Endothelial cell (in vitro differentiated cells): Measurements from ENCODE around the gene USP25. TPM values are rescaled to one million over a fixed set of nuclear protein-coding genes. Genes with fewer than 3 reads are reported as not detected.

Experiments
- DNase-seq: peaks from one replicate; pipeline ENCODE4 v3.0.0; 2021; ENCODE audit warnings: low spot score
- H3K27ac Mint-ChIP-seq: one replicate; pipeline ENCODE4 v1.8.0; 2021; ENCODE audit warnings: mixed read lengths, inconsistent platforms; ENCODE audit not compliant: unreplicated experiment
- H3K27me3 Mint-ChIP-seq: one replicate; pipeline ENCODE4 v1.8.0; 2021; ENCODE audit warnings: mild to moderate bottlenecking, moderate library complexity, mixed read lengths, inconsistent platforms; ENCODE audit not compliant: unreplicated experiment
- H3K36me3 Mint-ChIP-seq: one replicate; pipeline ENCODE4 v1.8.0; 2021; ENCODE audit warnings: mild to moderate bottlenecking, low read depth, mixed read lengths, inconsistent platforms; ENCODE audit not compliant: unreplicated experiment
- H3K4me1 Mint-ChIP-seq: one replicate; pipeline ENCODE4 v1.8.0; 2021; ENCODE audit warnings: mild to moderate bottlenecking, mixed read lengths, inconsistent platforms; ENCODE audit not compliant: unreplicated experiment
- H3K4me3 Mint-ChIP-seq: one replicate; pipeline ENCODE4 v1.8.0; 2021; ENCODE audit warnings: mild to moderate bottlenecking, mixed read lengths, inconsistent platforms; ENCODE audit not compliant: unreplicated experiment
- H3K9me3 Mint-ChIP-seq: one replicate; pipeline ENCODE4 v1.8.0; 2021; ENCODE audit warnings: mixed read lengths, inconsistent platforms; ENCODE audit not compliant: unreplicated experiment
- CTCF ChIP-seq: fragments of 200-600 bp; sonication (generic); IDR thresholded peaks from one replicate; pipeline ENCODE4 v1.5.0; 2021; ENCODE audit warnings: antibody characterized with exemption; ENCODE audit not compliant: unreplicated experiment
- total RNA-seq: library from RNA; stranded (reverse); fragmentation: NEBNext Ultra II Directional; extraction: Animal tissue kit (Norgen Biotek cat#: 25700); gene quantifications from one replicate; pipeline ENCODE4 v1.2.1, GENCODE V29; 2021; ENCODE audit not compliant: unreplicated experiment

USP25 gene
- total RNA-seq, 1 donor from 2014 or later, result 38.0 TPM

DNA sequence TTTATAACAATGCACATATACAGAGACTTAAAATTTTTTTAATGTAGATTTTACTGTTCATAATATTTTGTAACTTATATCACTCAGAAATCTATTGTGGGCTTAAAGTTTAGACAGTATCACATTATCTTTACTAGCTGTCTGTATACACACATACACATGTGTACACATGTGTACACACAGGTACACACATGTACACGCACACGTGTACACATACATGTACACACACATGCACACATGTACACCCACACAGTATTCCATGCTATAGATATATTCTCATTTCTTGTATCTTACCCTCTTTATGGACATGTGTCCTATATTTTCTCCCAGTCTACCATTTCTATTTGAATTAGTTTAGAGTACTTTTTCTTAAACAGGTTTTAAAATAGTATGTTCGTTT is 123.3 kb downstream of the USP25 start:
- no peaks in the 10 kb centered on the region for H3K9me3 Mint-ChIP-seq
- peaks cover 9% of the 10 kb centered on the region for H3K4me1 Mint-ChIP-seq
- H3K27me3 Mint-ChIP-seq, result no peaks in the 10 kb centered on the region
- no peak overlapping the region for H3K27ac Mint-ChIP-seq
- H3K4me3 Mint-ChIP-seq, result no peak overlapping the region
- no peaks in the 10 kb centered on the region for H3K36me3 Mint-ChIP-seq
- no peak for DNase-seq
- TF ChIP-seq CTCF, result no peak

GRCh38 chr21:15856813-15857212 is 127.0 kb downstream of the USP25 start:
- H3K36me3 Mint-ChIP-seq, result no peaks in the 10 kb centered on the region
- H3K27ac Mint-ChIP-seq, result no peak overlapping the region

GRCh38 chr21:15857740-15858139 is 128.0 kb downstream of the USP25 start:
- no peaks in the 10 kb centered on the region for H3K27me3 Mint-ChIP-seq
- no peaks in the 10 kb centered on the region for H3K9me3 Mint-ChIP-seq
- no peak overlapping the region for H3K27ac Mint-ChIP-seq
- H3K4me1 Mint-ChIP-seq, result no peaks in the 10 kb centered on the region
- no peak for TF ChIP-seq CTCF
- no peaks in the 10 kb centered on the region for H3K36me3 Mint-ChIP-seq
- no peak for DNase-seq
- no peak overlapping the region for H3K4me3 Mint-ChIP-seq

More at GRCh38 chr21:15856813-15857212, 127.0 kb downstream of the USP25 start:
- Mint-ChIP-seq H3K27me3 (no peaks in the 10 kb centered on the region), H3K4me3 (no peak overlapping the region), H3K4me1 (peaks cover 5% of the 10 kb centered on the region), H3K9me3 (no peaks in the 10 kb centered on the region)
- TF ChIP-seq CTCF, result no peak
- DNase-seq, result no peak

DNA sequence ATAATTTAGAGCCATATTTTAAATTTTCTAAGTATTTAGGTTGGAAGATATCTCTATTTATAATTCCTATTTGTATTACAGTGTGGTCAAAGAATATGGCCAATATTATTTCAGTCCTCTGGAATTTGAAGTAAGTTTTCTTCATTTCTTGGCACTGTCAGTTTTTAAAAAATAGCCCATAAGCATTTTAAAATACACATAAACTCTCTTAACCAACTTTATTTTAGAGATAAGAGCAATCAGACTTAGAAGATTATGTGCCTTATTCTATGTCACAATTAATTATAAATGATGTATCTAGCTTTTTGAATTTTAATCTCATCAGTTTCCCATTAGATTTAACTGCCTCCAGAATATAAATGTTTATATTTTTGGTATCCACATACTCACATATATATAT is 130.8 kb downstream of the USP25 start:
- H3K9me3 Mint-ChIP-seq, result no peaks in the 10 kb centered on the region
- no peak overlapping the region for H3K27ac Mint-ChIP-seq
- no peaks in the 10 kb centered on the region for H3K4me1 Mint-ChIP-seq
- no peaks in the 10 kb centered on the region for H3K36me3 Mint-ChIP-seq
- H3K27me3 Mint-ChIP-seq, result no peaks in the 10 kb centered on the region
- DNase-seq, result no peak
- no peak overlapping the region for H3K4me3 Mint-ChIP-seq
- no peak for TF ChIP-seq CTCF

DNA sequence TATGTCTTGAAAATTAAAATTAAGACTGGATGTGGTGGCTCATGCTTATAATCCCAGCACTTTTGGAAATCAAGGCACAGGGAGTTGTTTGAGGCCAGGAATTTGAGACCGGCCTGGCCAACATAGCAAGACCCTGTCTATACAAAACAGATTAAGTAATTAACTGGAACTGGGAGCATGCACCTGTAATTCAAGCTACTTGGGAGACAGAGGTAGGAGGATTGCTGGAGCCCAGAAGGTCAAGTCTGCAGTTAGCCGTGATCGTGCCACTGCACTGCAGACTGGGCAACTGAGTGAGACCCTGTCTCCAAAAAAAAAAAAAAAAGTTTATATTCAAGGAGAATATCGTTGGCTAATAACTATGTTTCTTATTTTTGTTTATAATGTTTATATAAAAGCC is 139.2 kb downstream of the USP25 start:
- Mint-ChIP-seq H3K4me1 (no peaks in the 10 kb centered on the region), H3K27me3 (no peaks in the 10 kb centered on the region), H3K4me3 (no peak overlapping the region), H3K36me3 (peaks cover 5% of the 10 kb centered on the region), H3K27ac (no peak overlapping the region), H3K9me3 (no peaks in the 10 kb centered on the region)
- DNase-seq, result no peak
- TF ChIP-seq CTCF, result no peak
